H1 (cell line): ENCODE data around the gene IWS1. TPM values are rescaled to one million over a fixed set of nuclear protein-coding genes. Genes with fewer than 3 reads are reported as not detected.

ENCODE experiments used
- CTCF ChIA-PET: fragments of 300-600 bp; sonication (Branson Sonifier 250); formaldehyde crosslinking; loops from one replicate; lab custom pipeline; 2021; ENCODE audit not compliant: partially characterized antibody; lab: Charles Lee
- POLR2A ChIA-PET: fragments of 300-600 bp; sonication (Branson Sonifier 250); formaldehyde crosslinking; loops from one replicate; lab custom pipeline; 2021; ENCODE audit warnings: inconsistent platforms; ENCODE audit not compliant: partially characterized antibody; lab: Charles Lee
- DNase-seq, 2 experiments: peaks; one replicate each; pipeline versions ENCODE4 v3.0.0 to v3.0.0-alpha.2; 2010 to 2022; ENCODE audit warnings: low spot score in 2 of 2, low read depth in 1 of 2, mixed read lengths in 1 of 2
- FAIRE-seq: peaks from 2 replicates; lab custom pipeline; 2011; peaks lifted over from hg19 to GRCh38; lab: Jason Lieb, UNC
- H2AFZ ChIP-seq: 2 replicates; pipeline ENCODE4 v1.8.1; 2012; ENCODE audit warnings: low read length, inconsistent platforms
- H2AK5ac ChIP-seq: 2 replicates; pipeline ENCODE4 v1.6.1; 2013; ENCODE audit warnings: low read depth, low read length
- H2BK120ac ChIP-seq: replicated peaks from 2 replicates; pipeline ENCODE3; 2013; ENCODE audit warnings: low read depth, low read length, inconsistent platforms
- H2BK12ac ChIP-seq: 2 replicates; pipeline ENCODE4 v1.6.1; 2013; ENCODE audit warnings: low read depth, low read length
- H2BK15ac ChIP-seq: 2 replicates; pipeline ENCODE4 v1.6.1; 2013; ENCODE audit warnings: low read length
- H2BK20ac ChIP-seq: 2 replicates; pipeline ENCODE4 v1.6.1; 2013; ENCODE audit warnings: low read length
- H2BK5ac ChIP-seq: 2 replicates; pipeline ENCODE4 v1.6.1; 2013; ENCODE audit warnings: low read depth, low read length
- H3K14ac ChIP-seq: 2 replicates; pipeline ENCODE4 v1.6.1; 2013; ENCODE audit warnings: inconsistent platforms; ENCODE audit not compliant: insufficient read length
- H3K18ac ChIP-seq: 2 replicates; pipeline ENCODE4 v1.6.1; 2013; ENCODE audit warnings: low read length; ENCODE audit errors: extremely low read depth
- H3K23ac ChIP-seq: 2 replicates; pipeline ENCODE4 v1.6.1; 2013; ENCODE audit warnings: inconsistent platforms; ENCODE audit not compliant: insufficient read length
- H3K23me2 ChIP-seq: 2 replicates; pipeline ENCODE4 v1.6.1; 2013; ENCODE audit warnings: low read depth, low read length
- H3K27ac ChIP-seq: 2 replicates; pipeline ENCODE4 v1.6.1; 2011; ENCODE audit warnings: low read depth, low read length, inconsistent platforms
- H3K27me3 ChIP-seq, 4 experiments: replicated peaks in 1 of 4; 1 replicate in 1 of 4; 2 replicates in 3 of 4; pipeline versions ENCODE4 v1.6.1 to v1.8.1; 2011 to 2013; ENCODE audit warnings: low read length in 3 of 4, mild to moderate bottlenecking in 3 of 4, inconsistent platforms in 2 of 4, mixed read lengths in 2 of 4, moderate library complexity in 1 of 4; ENCODE audit not compliant: control insufficient read depth in 3 of 4, insufficient read depth in 3 of 4; ENCODE audit errors: extremely low read depth in 1 of 4
- H3K36me3 ChIP-seq, 4 experiments: 2 replicates each; pipeline versions ENCODE4 v1.6.1 to v1.8.1; 2011 to 2013; ENCODE audit warnings: mild to moderate bottlenecking in 4 of 4, low read length in 3 of 4, moderate library complexity in 2 of 4, control low read depth in 1 of 4, inconsistent platforms in 1 of 4; ENCODE audit not compliant: insufficient read depth in 4 of 4, control insufficient read depth in 2 of 4
- H3K4ac ChIP-seq: replicated peaks from 2 replicates; pipeline ENCODE3; 2013; ENCODE audit warnings: low read length, low read depth, mixed read lengths, inconsistent platforms; ENCODE audit not compliant: insufficient read length
- H3K4me1 ChIP-seq, 4 experiments: replicated peaks in 1 of 4; 1 replicate in 1 of 4; 2 replicates in 3 of 4; pipeline versions ENCODE4 v1.6.1 to v1.8.1; 2011 to 2013; ENCODE audit warnings: low read length in 3 of 4, inconsistent platforms in 2 of 4, mixed read lengths in 1 of 4; ENCODE audit not compliant: insufficient read depth in 4 of 4, control insufficient read depth in 3 of 4
- H3K4me2 ChIP-seq, 2 experiments: 2 replicates each; pipeline versions ENCODE4 v1.6.1 to v1.8.1; 2011 to 2013; ENCODE audit warnings: low read depth in 2 of 2, low read length in 2 of 2, control low read depth in 1 of 2, inconsistent platforms in 1 of 2, mild to moderate bottlenecking in 1 of 2; ENCODE audit not compliant: insufficient read depth in 1 of 2
- H3K4me3 ChIP-seq, 4 experiments: fragments of 200-600, 300-600 bp in 1 of 4; sonication (generic), shearing (Covaris generic), sonication (Bioruptor Twin) in 1 of 4; 2 replicates each; pipeline versions ENCODE4 v1.5.1 to v1.8.1; 2011 to 2016; ENCODE audit warnings: low read length in 4 of 4, low read depth in 3 of 4, control low read depth in 2 of 4, inconsistent platforms in 2 of 4, mild to moderate bottlenecking in 2 of 4, mixed read lengths in 1 of 4, moderate library complexity in 1 of 4; ENCODE audit not compliant: insufficient read depth in 2 of 4; ENCODE audit errors: extremely low read depth in 1 of 4
- H3K56ac ChIP-seq: replicated peaks from 2 replicates; pipeline ENCODE3; 2013; ENCODE audit warnings: low read depth, mild to moderate bottlenecking, mixed read lengths, low read length, inconsistent platforms; ENCODE audit not compliant: insufficient read length
- H3K79me1 ChIP-seq: 2 replicates; pipeline ENCODE4 v1.6.1; 2013; ENCODE audit warnings: low read depth, low read length, control low read depth
- H3K79me2 ChIP-seq, 2 experiments: 2 replicates each; pipeline versions ENCODE4 v1.6.1 to v1.8.1; 2012 to 2013; ENCODE audit warnings: low read length in 2 of 2, mild to moderate bottlenecking in 2 of 2, inconsistent platforms in 1 of 2; ENCODE audit not compliant: insufficient read depth in 2 of 2, control insufficient read depth in 1 of 2
- H3K9ac ChIP-seq, 4 experiments: replicated peaks in 1 of 4; 1 replicate in 1 of 4; 2 replicates in 3 of 4; pipeline versions ENCODE4 v1.6.1 to v1.8.1; 2011 to 2013; ENCODE audit warnings: low read depth in 3 of 4, low read length in 3 of 4, control low read depth in 2 of 4, mild to moderate bottlenecking in 2 of 4, moderate library complexity in 2 of 4, inconsistent platforms in 1 of 4; ENCODE audit errors: extremely low read depth in 1 of 4
- H3K9me3 ChIP-seq, 2 experiments: 2 replicates each; pipeline versions ENCODE4 v1.6.1 to v1.8.1; 2012 to 2013; ENCODE audit warnings: mild to moderate bottlenecking in 2 of 2, moderate library complexity in 2 of 2, control low read depth in 1 of 2, inconsistent platforms in 1 of 2, low read depth in 1 of 2, low read length in 1 of 2, mixed read lengths in 1 of 2; ENCODE audit not compliant: insufficient read depth in 2 of 2
- H4K20me1 ChIP-seq, 2 experiments: replicated peaks in 1 of 2; 2 replicates each; pipeline versions ENCODE3 to v1.8.1; 2011 to 2013; ENCODE audit warnings: inconsistent platforms in 2 of 2, low read length in 2 of 2, mild to moderate bottlenecking in 1 of 2; ENCODE audit not compliant: insufficient read depth in 2 of 2, control insufficient read depth in 1 of 2
- H4K5ac ChIP-seq: 2 replicates; pipeline ENCODE4 v1.6.1; 2013; ENCODE audit warnings: low read length, low read depth, mixed read lengths, inconsistent platforms; ENCODE audit not compliant: insufficient read length
- H4K8ac ChIP-seq: 2 replicates; pipeline ENCODE4 v1.8.0; 2013; ENCODE audit warnings: mild to moderate bottlenecking, moderate library complexity, low read length, inconsistent platforms; ENCODE audit not compliant: insufficient read depth; ENCODE audit errors: extremely low read depth
- H4K91ac ChIP-seq: replicated peaks from 2 replicates; pipeline ENCODE3; 2013; ENCODE audit warnings: low read length, mixed read lengths, inconsistent platforms; ENCODE audit not compliant: insufficient read length
- RBBP5 ChIP-seq: IDR thresholded peaks from 2 replicates; pipeline ENCODE4 v1.7.1; 2012; ENCODE audit warnings: low read depth, mild to moderate bottlenecking, inconsistent platforms, low read length, moderate library complexity, borderline replicate concordance
- RNF2 ChIP-seq: fragments of 200-900, 300-1000 bp; sonication (generic); IDR thresholded peaks from 2 replicates; pipeline ENCODE4 v1.7.1; 2016; ENCODE audit warnings: borderline replicate concordance, low read depth, mild to moderate bottlenecking, antibody characterized with exemption, low read length; ENCODE audit not compliant: poor library complexity, severe bottlenecking; ENCODE audit errors: missing control alignments
- YY1 ChIP-seq: IDR thresholded peaks from 2 replicates; pipeline ENCODE4 v1.6.1; 2011; ENCODE audit warnings: low read depth, mild to moderate bottlenecking, low read length
- WGBS, 2 experiments: shearing (Covaris generic) in 1 of 2; methylation state at CpG; one replicate each; pipeline versions ENCODE4 v1.1.6 to v1.1.7; 2013 to 2015; ENCODE audit warnings: low lambda C conversion rate in 2 of 2, mixed read lengths in 2 of 2, inconsistent platforms in 1 of 2, low coverage in 1 of 2, missing lambda C conversion rate in 1 of 2; ENCODE audit not compliant: insufficient replicate concordance in 2 of 2, insufficient coverage in 1 of 2, insufficient read length in 1 of 2; ENCODE audit errors: extremely low coverage in 1 of 2, missing lambda C conversion rate in 1 of 2; 5-methylcytosine and 5-hydroxymethylcytosine counted together
- polyA plus RNA-seq, 7 experiments: library from polyadenylated mRNA; depleted of rRNA in 3 of 7; stranded (reverse) in 5 of 7; unstranded in 2 of 7; fragments of >200 nt in 5 of 7; fragments of 200-250 nt in 2 of 7; gene quantifications; 1 replicate in 5 of 7; 2 replicates in 1 of 7; 4 replicates in 1 of 7; pipeline versions ENCODE4 v1.2.1 to v1.2.3, GENCODE V29; 2011 to 2013; ENCODE audit warnings: missing spikeins in 2 of 7, mixed read lengths in 2 of 7
- total RNA-seq: library from RNA; stranded (reverse); fragmentation: NEBNext Ultra II Directional; extraction: Animal tissue kit (Norgen Biotek cat#: 25700); gene quantifications from 2 replicates; pipeline ENCODE4 v1.2.1, GENCODE V29; 2021

The IWS1 gene
- total and polyA plus RNA-seq, 2 of the 8 experiments (the other 6 are each of a cell fraction or from before 2014, with no cell fraction given) = 18.4 to 64.8 TPM

DNA sequence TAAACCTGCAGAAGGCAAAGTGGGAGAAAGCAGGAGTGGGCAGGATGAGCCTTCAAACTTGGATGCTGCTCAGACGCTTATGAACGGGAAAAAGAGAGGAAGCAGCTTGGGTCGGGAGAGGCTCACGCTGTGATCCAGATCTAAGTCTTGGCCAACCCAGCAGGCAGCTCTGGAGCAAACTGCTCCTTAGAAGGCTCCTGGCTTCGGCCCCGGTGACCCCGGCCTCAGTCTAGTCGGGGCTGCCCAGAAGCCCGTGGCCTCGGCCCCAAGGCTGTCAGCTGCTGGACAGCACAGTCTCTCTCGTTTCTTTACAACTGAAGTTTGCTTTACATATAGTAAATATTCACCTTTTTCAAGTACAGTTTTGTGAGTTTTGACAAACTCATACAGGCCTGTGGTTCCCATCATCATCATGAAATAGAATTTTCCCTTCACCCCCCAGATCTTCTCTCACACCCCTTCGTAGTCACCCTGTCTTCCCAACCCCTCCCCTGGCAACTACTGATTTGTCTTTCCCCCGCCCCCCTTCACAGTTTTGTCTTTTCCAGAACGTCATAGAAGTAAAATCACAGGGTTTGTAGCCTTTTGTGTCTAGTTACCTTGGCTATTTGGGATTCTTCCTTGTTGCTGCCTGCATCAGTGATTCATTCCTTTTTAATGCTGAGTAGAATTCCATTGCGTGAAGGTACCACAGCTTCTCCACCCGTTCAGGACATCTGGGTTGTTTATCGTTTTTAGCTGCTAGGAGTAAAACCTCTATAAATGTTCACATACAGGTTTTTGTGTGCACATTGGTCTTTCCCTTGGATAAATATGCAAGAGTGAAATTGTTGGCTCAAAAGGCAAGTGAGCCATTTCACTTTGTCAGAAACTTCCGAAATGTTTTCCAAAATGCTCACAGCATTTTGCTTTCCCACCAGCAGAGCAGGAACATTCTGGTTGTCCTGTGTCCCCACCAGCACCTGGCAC lies 44.3 kb upstream of the IWS1 start:
- Histone ChIP-seq H3K4ac (no peak overlapping the region), H2AFZ (no peak overlapping the region), H2AK5ac (peak overlapping the region; percentile 83; the same call in 1 of the 2 replicates), H2BK5ac (no peak overlapping the region), H3K9me3 (no peaks in the 10 kb centered on the region), H3K4me1 (peaks cover 0 to 3% (median 2%) of the 10 kb centered on the region in 4 experiments; a peak in 2 of 7 replicates), H3K4me2 (no peak overlapping the region), H3K18ac (no peak overlapping the region), H2BK20ac (no peak overlapping the region), H3K56ac (no peak overlapping the region), H3K36me3 (no peaks in the 10 kb centered on the region), H4K8ac (no peak overlapping the region), H3K79me2 (no peaks in the 10 kb centered on the region), H3K79me1 (no peaks in the 10 kb centered on the region), H2BK12ac (no peak overlapping the region), H3K9ac (no peak overlapping the region), H3K27me3 (no peaks in the 10 kb centered on the region), H3K14ac (no peak overlapping the region), H3K23ac (no peak overlapping the region), H4K91ac (no peak overlapping the region), H4K20me1 (no peaks in the 10 kb centered on the region), H2BK120ac (no peak overlapping the region), H2BK15ac (no peak overlapping the region), H3K27ac (no peak overlapping the region), H4K5ac (no peak overlapping the region), H3K23me2 (no peaks in the 10 kb centered on the region), H3K4me3 (no peak overlapping the region)
- ChIA-PET POLR2A (no interaction called here), CTCF (interaction anchor here (0.5 kb wide), 1 partner anchor 46 kb away, joined by 3 read pairs; no protein-coding TSS in a partner anchor)
- DNase-seq (peak in 1 of 2 experiments; percentile 39), FAIRE-seq (no peak)
- WGBS, 2 experiments = 82% methylated on average over 18 of the region's 18 CpGs; no CpG with 5 or more reads in 1 of the 2 experiments
- TF ChIP-seq YY1 (no peak), RNF2 (no peak), RBBP5 (no peak)
